Measurements from ENCODE around the gene STAP1. TPM values are rescaled to one million over a fixed set of nuclear protein-coding genes. Genes with fewer than 3 reads are reported as not detected.
"Not testable (repeated sequence)": the region's sequence is repeated elsewhere in the genome, so short reads cannot be mapped to it uniquely, and the experiment has no call there.

The STAP1 gene
- total RNA-seq, 2 experiments from 2014 or later, result 88.4 to 111 TPM

DNA sequence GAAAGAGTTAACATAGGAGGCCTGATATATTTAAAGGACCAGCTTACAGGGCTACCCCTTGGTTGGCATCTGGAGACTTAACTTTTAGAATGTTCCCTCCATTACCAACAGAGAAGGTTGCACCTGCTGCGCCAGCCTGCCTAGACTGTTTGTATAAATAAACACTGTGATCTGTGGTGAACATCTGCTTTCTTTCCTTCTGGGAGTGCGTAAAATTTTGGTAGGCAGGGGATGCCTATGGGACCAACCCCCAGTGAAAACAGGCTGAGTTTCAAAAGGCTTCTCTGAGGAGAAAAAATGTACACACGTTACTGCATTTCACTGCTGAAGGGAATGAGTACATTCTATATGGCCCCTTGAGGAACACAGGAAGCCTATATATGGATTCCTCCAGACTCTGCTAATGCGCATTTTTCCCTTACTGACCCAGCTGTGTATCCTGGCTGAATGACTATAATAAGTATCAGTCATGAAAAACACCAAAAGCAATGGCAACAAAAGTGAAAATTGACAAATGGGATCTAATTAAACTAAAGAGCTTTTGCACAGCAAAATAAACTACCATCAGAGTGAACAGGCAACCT, 27.1 kb upstream of the STAP1 start:
- Histone ChIP-seq H3K4me1 (ENCODE audit: insufficient read depth, low read length, poor library complexity, severe bottlenecking) (no peaks in the 10 kb centered on the region), H4K20me1 (ENCODE audit: insufficient read depth, low read length) (no peaks in the 10 kb centered on the region), H3K79me2 (ENCODE audit: insufficient read depth, low read depth, low read length) (peaks cover 49% of the 10 kb centered on the region; the same call in 1 of the 2 replicates), H3K9me3 (ENCODE audit: low read length) (peaks cover 24% of the 10 kb centered on the region; the same call in 1 of the 2 replicates), H3K4me2 (ENCODE audit: low read length) (no peak overlapping the region), H3K4me3 (ENCODE audit: low read depth, low read length, poor library complexity, severe bottlenecking) (no peak overlapping the region), H3K9me2 (ENCODE audit: insufficient read depth, low read length) (no peaks in the 10 kb centered on the region), H3K36me3 (ENCODE audit: insufficient read depth, low read length) (peaks cover 97% of the 10 kb centered on the region), H2AFZ (ENCODE audit: low read length) (no peak overlapping the region), H3K27ac (ENCODE audit: low read depth, low read length, poor library complexity, severe bottlenecking) (no peak overlapping the region)
- TF ChIP-seq EZH2phosphoT487 (IDR thresholded peaks at IDR 0.05; ENCODE audit: borderline replicate concordance, low read depth, low read length), result no peak
- TF ChIP-seq, protein P1, sequence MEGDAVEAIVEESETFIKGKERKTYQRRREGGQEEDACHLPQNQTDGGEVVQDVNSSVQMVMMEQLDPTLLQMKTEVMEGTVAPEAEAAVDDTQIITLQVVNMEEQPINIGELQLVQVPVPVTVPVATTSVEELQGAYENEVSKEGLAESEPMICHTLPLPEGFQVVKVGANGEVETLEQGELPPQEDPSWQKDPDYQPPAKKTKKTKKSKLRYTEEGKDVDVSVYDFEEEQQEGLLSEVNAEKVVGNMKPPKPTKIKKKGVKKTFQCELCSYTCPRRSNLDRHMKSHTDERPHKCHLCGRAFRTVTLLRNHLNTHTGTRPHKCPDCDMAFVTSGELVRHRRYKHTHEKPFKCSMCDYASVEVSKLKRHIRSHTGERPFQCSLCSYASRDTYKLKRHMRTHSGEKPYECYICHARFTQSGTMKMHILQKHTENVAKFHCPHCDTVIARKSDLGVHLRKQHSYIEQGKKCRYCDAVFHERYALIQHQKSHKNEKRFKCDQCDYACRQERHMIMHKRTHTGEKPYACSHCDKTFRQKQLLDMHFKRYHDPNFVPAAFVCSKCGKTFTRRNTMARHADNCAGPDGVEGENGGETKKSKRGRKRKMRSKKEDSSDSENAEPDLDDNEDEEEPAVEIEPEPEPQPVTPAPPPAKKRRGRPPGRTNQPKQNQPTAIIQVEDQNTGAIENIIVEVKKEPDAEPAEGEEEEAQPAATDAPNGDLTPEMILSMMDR (conservative IDR thresholded peaks at IDR 0.05; ENCODE audit: low read length), result no peak
- BruUV-seq (replicated peaks), result no TSS peak
- CTCF ChIA-PET (ENCODE audit: unreplicated experiment), result no interaction called here
- DNase-seq (ENCODE audit: low spot score), result no peak
- intact Hi-C loops (cut with micrococcal nuclease; ENCODE audit: unreplicated experiment), result no loop called here
- POLR2A ChIA-PET, result interaction anchor here (2.7 kb wide), 1 partner anchor 12 kb away, joined by 15 read pairs; no protein-coding TSS in a partner anchor

DNA sequence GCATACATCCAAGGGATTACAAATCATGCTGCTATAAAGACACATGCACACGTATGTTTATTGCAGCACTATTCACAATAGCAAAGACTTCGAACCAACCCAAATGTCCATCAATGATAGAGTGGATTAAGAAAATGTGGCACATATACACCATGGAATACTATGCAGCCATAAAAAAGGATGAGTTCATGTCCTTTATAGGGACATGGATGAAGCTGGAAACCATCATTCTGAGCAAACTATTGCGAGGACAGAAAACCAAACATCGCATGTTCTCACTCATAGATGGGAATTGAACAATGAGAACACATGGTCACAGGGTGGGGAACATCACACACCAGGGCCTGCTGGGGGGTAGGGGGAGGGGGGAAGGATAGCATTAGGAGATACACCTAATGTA, 26.1 kb upstream of the STAP1 start:
- H2AFZ ChIP-seq (ENCODE audit: low read length); POLR2A ChIA-PET; H4K20me1 ChIP-seq (ENCODE audit: insufficient read depth, low read length); H3K4me2 ChIP-seq (ENCODE audit: low read length); intact Hi-C loops (cut with micrococcal nuclease; ENCODE audit: unreplicated experiment); H3K4me3 ChIP-seq (ENCODE audit: low read depth, low read length, poor library complexity, severe bottlenecking); CTCF ChIA-PET (ENCODE audit: unreplicated experiment); BruUV-seq (replicated peaks); H3K4me1 ChIP-seq (ENCODE audit: insufficient read depth, low read length, poor library complexity, severe bottlenecking); H3K27ac ChIP-seq (ENCODE audit: low read depth, low read length, poor library complexity, severe bottlenecking); DNase-seq (ENCODE audit: low spot score); H3K9me2 ChIP-seq (ENCODE audit: insufficient read depth, low read length): not testable (repeated sequence)
- Histone ChIP-seq H3K36me3 (ENCODE audit: insufficient read depth, low read length) (peaks cover 98% of the 10 kb centered on the region), H3K9me3 (ENCODE audit: low read length) (peaks cover 24% of the 10 kb centered on the region; the same call in 1 of the 2 replicates), H3K79me2 (ENCODE audit: insufficient read depth, low read depth, low read length) (peaks cover 46% of the 10 kb centered on the region; the same call in 1 of the 2 replicates)

- POLR2A ChIA-PET, result no interaction called here
- Histone ChIP-seq H3K36me3 (ENCODE audit: insufficient read depth, low read length) (peaks cover 98% of the 10 kb centered on the region), H3K4me2 (ENCODE audit: low read length) (no peak overlapping the region), H3K79me2 (ENCODE audit: insufficient read depth, low read depth, low read length) (peaks cover 39% of the 10 kb centered on the region; the same call in 1 of the 2 replicates), H3K27ac (ENCODE audit: low read depth, low read length, poor library complexity, severe bottlenecking) (no peak overlapping the region), H3K4me3 (ENCODE audit: low read depth, low read length, poor library complexity, severe bottlenecking) (no peak overlapping the region), H2AFZ (ENCODE audit: low read length) (no peak overlapping the region), H4K20me1 (ENCODE audit: insufficient read depth, low read length) (no peaks in the 10 kb centered on the region), H3K9me2 (ENCODE audit: insufficient read depth, low read length) (no peaks in the 10 kb centered on the region), H3K9me3 (ENCODE audit: low read length) (peaks cover 24% of the 10 kb centered on the region; the same call in 1 of the 2 replicates), H3K4me1 (ENCODE audit: insufficient read depth, low read length, poor library complexity, severe bottlenecking) (no peaks in the 10 kb centered on the region)
- intact Hi-C loops (cut with micrococcal nuclease; ENCODE audit: unreplicated experiment), result no loop called here
- BruUV-seq (replicated peaks), result no TSS peak
- CTCF ChIA-PET (ENCODE audit: unreplicated experiment), result no interaction called here
- TF ChIP-seq, protein P1 (conservative IDR thresholded peaks at IDR 0.05; ENCODE audit: low read length), result no peak
- TF ChIP-seq EZH2phosphoT487 (IDR thresholded peaks at IDR 0.05; ENCODE audit: borderline replicate concordance, low read depth, low read length), result no peak
- DNase-seq (ENCODE audit: low spot score), result no peak
These were observed 25.4 kb upstream of the STAP1 start for GRCh38 chr4:67533112-67533511.
